T-helper 1 cell treated with Interleukin-12 subunit alpha and Interleukin-12 subunit beta and Interleukin-4 antibody, amounts not matched to agents 30 ng/mL and 1 ng/mL, for 36 hours (primary cell): ENCODE data around the gene LCTL. TPM values are rescaled to one million over a fixed set of nuclear protein-coding genes. Genes with fewer than 3 reads are reported as not detected.
"Not testable (repeated sequence)": the region's sequence is repeated elsewhere in the genome, so short reads cannot be mapped to it uniquely, and the experiment has no call there.

Source experiments
- intact Hi-C: fragments of 100-400 bp; cut with micrococcal nuclease; formaldehyde crosslinking; loops from one replicate; pipeline ENCODE4 v1.15.1; 2024
- total RNA-seq: library from RNA; stranded (reverse); gene quantifications from 2 replicates; pipeline ENCODE4 v1.2.3, GENCODE V29; 2022

Gene LCTL
- total RNA-seq, 1 donor from 2014 or later = not detected

DNA sequence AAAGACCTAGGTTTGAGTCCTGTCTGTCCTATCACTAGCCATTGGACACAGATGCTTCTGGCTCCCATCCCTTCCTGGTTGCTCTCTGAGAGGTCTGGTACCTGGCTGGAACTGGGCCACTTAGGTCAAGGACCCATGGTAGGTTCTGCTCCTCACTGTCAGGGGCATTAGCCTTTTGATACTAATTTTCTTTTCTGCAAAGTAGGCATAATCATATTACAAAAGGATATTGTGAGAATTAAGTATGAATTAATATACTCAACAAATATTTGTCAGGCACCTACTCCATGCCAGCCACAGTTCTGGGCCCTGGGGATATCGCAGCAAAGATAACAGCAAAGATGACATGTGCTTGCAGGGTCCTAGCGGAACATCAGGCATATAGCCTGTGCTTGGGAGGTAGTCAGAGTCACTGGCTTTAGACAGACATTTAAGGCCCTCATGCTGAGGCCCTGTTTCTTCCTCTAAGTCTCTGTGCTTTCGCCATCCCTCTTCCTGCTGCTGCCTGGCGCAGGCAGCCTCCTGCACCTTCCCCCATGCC, 25.6 kb upstream of the LCTL start:
- intact Hi-C loops = no loop called here

- intact Hi-C loops = no loop called here
Observed at GRCh38 chr15:66590435-66590834, 24.6 kb upstream of the LCTL start.

DNA sequence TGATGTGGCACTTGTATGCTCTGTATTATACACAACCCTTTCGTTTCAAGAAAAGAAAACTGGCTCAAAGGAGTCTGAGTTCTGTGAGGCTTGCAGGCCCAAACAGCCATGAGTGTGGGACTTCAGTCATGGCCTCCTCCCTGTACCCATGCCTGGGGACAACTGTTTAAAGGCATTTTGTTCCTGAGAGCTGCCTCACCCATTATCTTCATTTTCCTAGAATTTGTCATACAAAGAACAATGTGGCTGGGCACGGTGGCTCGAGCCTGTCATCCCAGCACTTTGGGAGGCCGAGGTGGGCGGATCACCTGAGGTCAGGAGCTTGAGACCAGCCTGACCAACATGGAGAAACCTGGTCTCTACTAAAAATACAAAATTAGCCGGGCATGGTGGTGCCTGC, 23.6 kb upstream of the LCTL start:
- intact Hi-C loops = not testable (repeated sequence)

GRCh38 chr15:66588971-66589370, 23.2 kb upstream of the LCTL start:
- intact Hi-C loops = no loop called here

DNA sequence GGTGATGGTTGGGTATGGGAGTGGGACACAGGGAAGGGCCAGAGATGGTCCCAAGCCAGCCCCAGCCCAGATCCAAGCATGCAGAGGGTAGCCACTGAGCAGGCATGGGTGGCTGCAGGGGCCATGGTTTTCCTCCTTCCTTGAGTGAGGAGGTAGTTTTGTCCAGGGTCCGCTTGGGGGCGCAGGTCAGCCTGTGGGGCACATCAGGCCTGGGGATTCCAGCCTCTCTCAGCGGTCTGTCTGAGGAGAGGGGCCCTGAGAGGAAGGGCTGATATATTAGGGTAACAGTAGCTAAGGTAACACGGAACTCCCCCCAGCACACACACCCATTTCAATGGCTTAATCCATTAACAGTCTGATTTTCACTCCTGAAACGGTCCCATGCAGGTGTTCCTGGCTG, 22.7 kb upstream of the LCTL start:
- intact Hi-C loops = no loop called here

GRCh38 chr15:66587749-66588148, 22.0 kb upstream of the LCTL start:
- intact Hi-C loops = no loop called here

- intact Hi-C loops = no loop called here
Observed at GRCh38 chr15:66587020-66587419, 21.2 kb upstream of the LCTL start.

DNA sequence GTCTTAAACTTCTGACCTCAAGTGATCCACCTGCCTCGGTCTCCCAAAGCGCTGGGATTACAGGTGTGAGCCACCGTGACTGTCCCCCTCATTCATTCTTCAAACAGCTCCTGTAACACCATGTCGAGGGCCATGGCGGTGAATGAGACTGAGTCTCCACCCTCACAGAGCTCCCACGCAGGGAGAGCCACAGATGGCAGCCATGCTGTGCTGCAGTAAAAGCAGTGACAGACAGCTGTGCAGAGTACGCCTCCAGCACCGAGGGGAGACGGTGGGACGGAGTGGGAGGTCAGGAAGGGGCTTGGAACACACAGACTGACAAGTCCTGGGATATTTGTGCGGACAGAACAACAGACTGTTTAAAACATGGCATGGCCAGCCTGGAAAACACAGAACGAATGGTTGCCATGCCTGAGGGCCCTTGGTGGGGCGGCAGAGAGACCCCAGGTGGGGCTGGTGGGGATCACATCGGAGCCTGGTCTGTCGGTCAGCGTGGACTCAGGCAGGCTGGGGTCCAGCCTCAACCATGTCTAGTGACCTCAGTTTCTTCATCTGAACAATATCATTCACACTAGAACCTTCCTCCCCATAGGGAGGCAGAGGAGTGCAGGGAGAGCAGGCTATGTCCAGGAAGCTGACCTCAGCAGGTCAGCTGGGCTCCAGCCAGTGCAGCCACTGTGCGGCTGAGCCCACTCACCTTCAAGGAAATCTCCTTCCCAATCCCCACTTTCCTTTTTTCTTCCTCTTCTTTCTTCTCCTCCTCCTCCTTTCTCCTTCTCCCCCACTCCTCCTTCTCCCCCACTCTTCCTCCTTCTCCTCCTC, 20.6 kb upstream of the LCTL start:
- intact Hi-C loops = no loop called here

GRCh38 chr15:66581972-66582537, 16.3 kb upstream of the LCTL start:
- intact Hi-C loops = no loop called here

DNA sequence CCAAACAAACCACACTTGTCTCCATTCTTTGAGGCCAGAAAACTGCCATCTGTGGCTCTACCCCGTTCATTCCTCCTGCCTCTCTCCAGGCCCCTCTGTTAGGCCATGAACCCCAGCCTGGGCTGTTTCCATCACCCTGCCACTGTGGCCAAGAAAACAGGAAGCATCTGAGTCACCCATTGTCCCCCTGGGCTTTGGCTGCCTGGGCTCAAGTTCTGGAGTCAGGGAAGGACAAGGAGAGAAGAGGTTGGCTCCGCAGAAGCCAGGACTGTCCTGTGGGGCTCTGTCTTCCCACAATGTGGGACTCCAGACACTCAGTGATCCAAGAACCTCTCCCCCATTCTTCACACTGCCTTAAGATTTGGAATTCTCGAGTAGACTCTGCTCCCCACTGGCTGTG, 14.8 kb upstream of the LCTL start:
- intact Hi-C loops = no loop called here

DNA sequence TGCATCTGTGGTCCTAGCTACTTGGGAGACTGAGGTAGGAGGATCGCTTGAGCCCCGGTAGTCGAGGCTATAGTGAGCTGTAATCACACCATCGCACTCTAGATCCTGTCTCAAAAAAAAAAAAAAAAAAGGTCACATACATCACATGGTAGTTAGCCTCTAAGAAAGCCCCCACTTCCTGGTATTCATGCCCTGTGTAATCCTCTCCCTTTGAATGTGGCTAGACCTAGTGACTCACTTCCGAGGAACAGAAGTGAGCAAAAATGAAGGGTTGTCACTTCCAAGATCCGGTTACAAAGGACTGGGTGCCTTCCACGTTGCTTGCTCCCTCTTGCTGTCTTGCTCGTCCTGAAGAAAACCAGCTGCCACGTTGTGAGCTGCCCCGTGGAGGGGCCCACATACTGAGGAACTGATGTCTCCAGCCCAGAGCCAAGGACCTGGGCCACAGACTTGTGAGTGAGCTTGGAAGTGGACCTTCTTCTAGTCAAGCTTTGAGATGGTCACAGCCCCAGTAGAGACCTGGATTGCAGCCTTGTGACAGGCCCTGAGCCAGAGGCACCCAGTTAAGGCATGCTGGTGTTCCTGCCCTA, 12.6 kb upstream of the LCTL start:
- intact Hi-C loops = no loop called here

DNA sequence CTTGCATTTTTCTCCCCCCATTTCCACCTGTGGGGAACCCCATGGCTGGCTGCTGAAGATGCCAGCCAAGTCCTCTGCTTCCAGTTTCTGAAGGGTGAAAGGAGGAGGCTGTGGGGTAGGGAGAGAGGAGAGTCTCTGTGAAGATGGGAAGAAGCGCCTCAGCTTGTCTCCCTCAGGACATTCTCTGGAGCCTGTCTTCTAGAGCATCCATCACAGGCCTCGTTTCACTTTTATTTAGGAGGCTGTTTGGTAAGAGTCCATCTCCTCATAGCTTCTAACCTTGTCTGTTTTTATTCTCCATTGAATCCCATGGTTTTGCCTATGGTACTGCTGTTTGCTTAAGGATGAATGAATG, 8.8 kb upstream of the LCTL start:
- intact Hi-C loops = no loop called here

DNA sequence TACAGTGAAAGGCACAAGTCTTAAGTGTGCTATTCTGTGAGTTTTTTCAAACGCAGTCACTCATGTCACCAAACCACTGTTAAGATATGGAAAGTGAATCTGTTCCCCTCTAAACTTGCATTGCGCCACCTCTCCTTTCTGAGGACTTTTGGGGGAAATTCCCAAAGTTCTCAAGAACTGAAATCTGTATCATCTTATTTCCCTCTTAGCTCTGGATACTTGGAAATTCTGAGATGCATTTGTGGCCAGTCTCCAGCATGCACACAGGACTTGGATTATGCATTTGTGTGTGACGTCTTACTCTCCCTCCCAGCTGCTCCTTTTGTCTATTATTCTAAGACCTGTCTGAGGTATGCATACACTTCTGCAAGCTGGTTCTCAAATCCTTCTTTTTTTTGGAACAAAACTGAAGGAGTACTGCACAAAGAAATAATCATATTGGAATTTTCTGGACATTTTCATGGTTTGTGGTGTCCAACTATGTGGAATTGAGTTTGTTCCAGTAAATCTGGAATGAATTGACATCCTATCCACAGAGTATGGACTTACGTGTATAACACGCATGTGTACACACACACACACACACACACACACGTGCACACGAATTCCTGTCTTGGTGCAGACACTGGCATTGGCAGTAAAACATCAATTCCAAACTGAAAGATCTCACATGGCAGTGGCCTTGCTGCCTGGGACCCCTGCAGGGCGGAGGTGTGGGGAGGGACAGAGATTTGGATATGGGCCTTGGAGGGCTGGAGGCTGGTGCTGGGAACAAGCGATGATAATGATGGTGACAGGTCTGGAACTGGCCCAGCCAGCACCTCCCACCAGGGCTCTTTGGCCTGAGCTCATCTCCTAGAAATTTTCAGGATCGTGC, 8.2 kb upstream of the LCTL start:
- intact Hi-C loops = no loop called here

DNA sequence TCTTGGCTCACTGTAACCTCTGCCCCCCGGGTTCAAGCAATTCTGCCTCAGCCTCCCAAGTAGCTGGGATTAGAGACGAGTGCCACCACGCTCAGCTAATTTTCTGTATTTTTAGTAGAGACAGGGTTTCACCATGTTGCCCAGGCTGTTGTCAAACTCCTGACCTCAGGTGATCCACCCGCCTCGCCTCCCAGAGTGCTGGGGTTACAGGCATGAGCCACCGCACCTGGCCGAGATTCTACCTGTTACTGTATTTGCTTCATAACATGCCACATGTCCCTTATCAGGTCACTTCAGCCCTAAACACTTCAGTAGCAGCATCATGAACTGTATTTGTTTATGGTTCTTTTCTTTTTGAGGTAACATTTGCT, 7.5 kb upstream of the LCTL start:
- intact Hi-C loops = no loop called here

GRCh38 chr15:66572146-66572545, 6.3 kb upstream of the LCTL start:
- intact Hi-C loops = no loop called here

DNA sequence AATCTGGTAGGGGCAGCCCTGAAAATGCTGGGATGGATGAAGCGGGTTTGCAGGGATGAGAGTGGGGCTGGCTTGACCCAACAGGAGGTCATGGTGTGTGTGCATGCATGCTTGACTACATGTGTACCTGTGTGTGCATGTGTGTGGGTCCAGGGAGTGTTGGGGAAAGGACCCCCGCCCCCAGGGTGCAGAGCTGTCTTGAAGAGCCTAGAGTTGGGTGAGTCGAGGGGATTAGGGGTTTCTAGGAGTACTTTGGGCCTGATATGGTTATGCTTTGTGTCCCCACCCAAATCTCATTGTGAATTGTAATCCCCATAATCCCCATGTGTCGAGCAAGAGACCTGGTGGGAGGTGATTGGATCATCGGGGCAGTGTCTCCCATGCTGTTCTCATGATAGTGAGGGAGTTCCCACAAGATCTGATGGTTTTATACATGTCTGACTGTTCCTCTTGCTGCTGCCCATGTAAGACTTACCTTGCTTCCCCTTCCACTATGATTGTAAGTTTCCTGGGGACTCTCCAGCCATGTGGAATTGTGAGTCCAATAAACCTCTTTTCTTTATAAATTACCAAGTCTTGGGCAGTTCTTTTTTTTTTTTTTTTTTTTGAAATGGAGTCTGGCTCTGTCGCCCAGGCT, 5.2 kb upstream of the LCTL start:
- intact Hi-C loops = no loop called here

GRCh38 chr15:66570327-66570726, 4.5 kb upstream of the LCTL start:
- intact Hi-C loops = no loop called here

- intact Hi-C loops = no loop called here
Observed at GRCh38 chr15:66569461-66570137, 3.8 kb upstream of the LCTL start.

GRCh38 chr15:66567897-66568296, 2.1 kb upstream of the LCTL start:
- intact Hi-C loops = loop anchor here (2.0 kb wide), 1 partner anchor 63 kb away; the partner anchor contains the start of genes RPL4 and ZWILCH

DNA sequence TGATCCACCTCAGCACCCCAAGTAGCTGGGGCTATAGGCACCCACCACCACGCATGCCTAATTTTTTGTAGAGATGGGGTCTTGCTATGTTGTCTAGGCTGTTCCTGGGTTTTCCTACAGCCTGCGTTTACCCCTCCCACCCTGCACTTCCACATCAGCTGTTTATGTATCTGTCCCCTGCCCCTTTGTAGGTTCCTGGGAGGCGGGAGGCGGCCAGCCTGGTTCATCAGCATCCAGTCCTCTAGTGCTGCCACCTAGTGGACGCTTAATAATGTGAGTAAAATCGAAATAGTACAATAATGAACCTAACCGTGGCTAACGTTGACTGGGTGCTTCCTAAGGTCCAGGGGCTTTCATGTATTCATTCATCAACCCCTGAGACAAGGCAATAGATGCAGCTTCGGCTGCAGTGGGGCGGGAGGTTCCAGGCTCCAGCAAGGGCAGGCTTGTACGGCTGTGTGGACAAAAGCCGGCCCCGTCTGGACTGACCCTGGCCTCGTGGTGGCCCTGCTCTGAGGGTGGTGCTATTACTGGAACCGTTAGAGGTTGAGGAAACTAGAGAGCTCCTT, 1.2 kb upstream of the LCTL start:
- intact Hi-C loops = loop anchor here (2.0 kb wide), 1 partner anchor 62 kb away; the partner anchor contains the start of genes RPL4 and ZWILCH
